SK-N-MC (cell line): ENCODE data around the gene AKR1C8.
"Not testable (repeated sequence)": the region's sequence is repeated elsewhere in the genome, so short reads cannot be mapped to it uniquely, and the experiment has no call there.

ENCODE experiments used
- EZH2 ChIP-seq: fragments of 200-600 bp; sonication (generic); IDR thresholded peaks from one replicate; pipeline ENCODE4 v1.6.1; 2017; ENCODE audit warnings: antibody characterized with exemption
- FOXP2 ChIP-seq: optimal IDR thresholded peaks from 2 replicates; pipeline ENCODE3; 2011; ENCODE audit warnings: mild to moderate bottlenecking, moderate library complexity; ENCODE audit not compliant: insufficient read depth; ENCODE audit errors: extremely low read length, control extremely low read depth
- POLR2AphosphoS5 ChIP-seq: IDR thresholded peaks from 2 replicates; pipeline ENCODE4 v1.6.1; 2012; ENCODE audit warnings: mild to moderate bottlenecking, low read depth, low read length, borderline replicate concordance

DNA sequence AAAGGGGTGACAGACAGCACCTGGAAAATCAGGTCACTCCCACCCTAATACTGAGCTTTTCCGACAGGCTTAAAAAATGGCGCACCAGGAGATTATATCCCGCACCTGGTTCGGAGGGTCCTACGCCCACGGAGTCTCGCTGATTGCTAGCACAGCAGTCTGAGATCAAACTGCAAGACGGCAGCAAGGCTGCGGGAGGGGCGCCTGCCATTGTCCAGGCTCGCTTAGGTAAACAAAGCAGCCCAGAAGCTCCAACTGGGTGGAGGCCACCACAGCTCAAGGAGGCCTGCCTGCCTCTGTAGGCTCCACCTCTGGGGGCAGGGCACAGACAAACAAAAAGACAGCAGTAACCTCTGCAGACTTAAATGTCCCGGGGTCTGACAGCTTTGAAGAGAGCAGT is 75.1 kb downstream of the AKR1C8 start:
- not testable (repeated sequence) for TF ChIP-seq POLR2AphosphoS5, EZH2, FOXP2
